Measurements from ENCODE around the gene SIX3.

Gene SIX3

DNA sequence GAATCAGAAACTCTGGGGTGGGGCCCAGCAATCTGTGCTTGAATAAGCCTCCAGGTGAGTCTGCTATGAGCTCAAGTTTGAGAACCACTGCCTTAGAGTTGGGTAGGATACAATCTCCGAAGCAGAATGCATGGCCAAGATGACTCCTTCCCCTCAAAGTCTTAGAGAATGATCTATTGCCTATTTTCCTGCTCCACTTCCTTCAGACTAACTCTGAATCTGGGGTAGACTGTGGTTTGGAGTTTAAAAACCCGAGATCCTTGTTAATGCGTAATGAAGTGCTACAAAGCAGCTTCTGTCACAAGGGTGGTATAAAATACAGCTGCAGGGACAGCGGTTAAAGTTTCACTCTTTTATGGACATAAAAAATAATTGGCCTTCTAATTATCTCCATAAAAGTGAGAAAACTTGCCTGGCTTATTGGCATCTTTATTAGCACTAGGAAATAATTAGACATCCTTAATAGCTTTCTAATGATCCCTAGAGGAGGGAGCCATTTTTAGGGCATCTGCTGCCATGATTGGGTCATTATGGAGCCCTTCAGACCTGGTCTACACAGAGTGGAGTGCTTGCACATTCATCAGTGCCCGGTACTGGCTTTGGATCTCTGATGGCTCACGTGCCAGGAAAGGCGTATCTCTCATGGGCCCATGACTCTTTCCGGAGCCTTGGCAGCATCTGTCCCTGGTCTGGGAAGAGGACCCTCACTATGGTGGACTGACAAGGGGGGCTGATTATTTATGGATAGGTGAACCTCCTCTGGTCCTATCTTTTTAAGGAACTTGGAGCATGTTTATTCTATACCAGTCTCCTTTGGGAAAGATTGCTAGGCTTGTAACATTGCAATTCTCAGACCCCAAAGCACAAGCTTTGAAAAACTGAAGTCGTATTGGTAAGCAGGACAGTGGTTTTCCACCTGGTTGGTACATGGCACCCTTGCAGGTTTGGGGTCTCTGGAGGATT, 39.5 kb downstream of the SIX3 start:
- DNase-seq = no peak

GRCh38 chr2:44981714-44982108, 40.2 kb downstream of the SIX3 start:
- DNase-seq = peak in 53 of 58 donors; percentile 8 to 87 (median 42)

- DNase-seq = no peak
Measured at GRCh38 chr2:44983836-44984604, 42.5 kb downstream of the SIX3 start.

DNA sequence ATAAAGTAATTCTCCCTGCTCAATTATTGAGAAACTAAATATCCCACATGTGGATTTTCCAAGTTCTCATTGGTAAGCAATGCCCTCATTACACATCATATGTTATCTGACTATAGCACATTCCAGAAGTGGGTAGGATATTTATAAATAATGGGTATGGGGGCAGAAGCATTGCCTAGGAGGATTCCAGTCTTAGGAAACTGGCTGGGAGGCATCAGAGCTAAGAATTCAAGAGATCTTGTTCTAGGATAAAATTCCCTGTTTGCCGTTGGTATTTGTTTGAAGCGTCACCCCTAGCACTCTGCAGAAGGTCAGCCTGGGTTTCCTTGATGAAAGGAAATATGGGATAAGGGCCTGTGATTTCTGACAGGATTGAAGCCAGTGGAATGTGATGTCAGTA, 47.7 kb downstream of the SIX3 start:
- no peak for DNase-seq

GRCh38 chr2:44994377-44994776, 52.9 kb downstream of the SIX3 start:
- no peak for DNase-seq
